NCI-H1694 (cell line): ENCODE data around the gene SLC4A4.
A peak's percentile ranks its signal among the peaks of the same experiment; 100 is the strongest.

Source experiments
- DNase-seq: peaks from one replicate; lab custom pipeline; 2025; lab: John Stamatoyannopoulos, UW

SLC4A4 gene

GRCh38 chr4:71541541-71541940, 202.7 kb downstream of the SLC4A4 start:
- DNase-seq = no peak

- DNase-seq = no peak
Observed at GRCh38 chr4:71545168-71545567, 206.3 kb downstream of the SLC4A4 start.

GRCh38 chr4:71549516-71550160, 210.8 kb downstream of the SLC4A4 start:
- no peak for DNase-seq

GRCh38 chr4:71550220-71551165, 211.7 kb downstream of the SLC4A4 start:
- no peak for DNase-seq

- DNase-seq = peak; percentile 6
Observed at GRCh38 chr4:71553605-71554004, 214.8 kb downstream of the SLC4A4 start.

- no peak for DNase-seq
Observed at GRCh38 chr4:71554025-71554424, 215.2 kb downstream of the SLC4A4 start.

GRCh38 chr4:71558248-71558647, 219.4 kb downstream of the SLC4A4 start:
- DNase-seq = no peak

GRCh38 chr4:71559957-71560571, 221.2 kb downstream of the SLC4A4 start:
- no peak for DNase-seq

GRCh38 chr4:71564775-71565174, 226.0 kb downstream of the SLC4A4 start:
- no peak for DNase-seq

GRCh38 chr4:71566856-71567255, 228.0 kb downstream of the SLC4A4 start:
- DNase-seq = no peak

GRCh38 chr4:71568131-71568530, 229.3 kb downstream of the SLC4A4 start:
- no peak for DNase-seq

GRCh38 chr4:71570492-71570891, 231.7 kb downstream of the SLC4A4 start:
- no peak for DNase-seq

- DNase-seq = no peak
Observed at GRCh38 chr4:71571346-71571745, 232.5 kb downstream of the SLC4A4 start.

- DNase-seq = no peak
Observed at GRCh38 chr4:71583971-71584370, 245.2 kb downstream of the SLC4A4 start.

GRCh38 chr4:71584585-71584984, 245.8 kb downstream of the SLC4A4 start:
- DNase-seq = no peak

- no peak for DNase-seq
Observed at GRCh38 chr4:71586087-71586763, 247.4 kb downstream of the SLC4A4 start.

- no peak for DNase-seq
Observed at GRCh38 chr4:71587995-71588394, 249.2 kb downstream of the SLC4A4 start.

GRCh38 chr4:71592793-71593192, 254.0 kb downstream of the SLC4A4 start:
- no peak for DNase-seq

GRCh38 chr4:71593311-71593710, 254.5 kb downstream of the SLC4A4 start:
- DNase-seq = no peak

GRCh38 chr4:71595576-71596108, 256.8 kb downstream of the SLC4A4 start:
- DNase-seq = peak; percentile 83

GRCh38 chr4:71599578-71599977, 260.8 kb downstream of the SLC4A4 start:
- no peak for DNase-seq

- DNase-seq = no peak
Observed at GRCh38 chr4:71602289-71602900, 263.6 kb downstream of the SLC4A4 start.
